ENCODE data around the gene SEC16A. TPM values are rescaled to one million over a fixed set of nuclear protein-coding genes. Genes with fewer than 3 reads are reported as not detected.
A peak's percentile ranks its signal among the peaks of the same experiment; 100 is the strongest.

SEC16A gene
- total and polyA plus RNA-seq, 4 donors = 44.2 to 78.8 (median 46.7) TPM

DNA sequence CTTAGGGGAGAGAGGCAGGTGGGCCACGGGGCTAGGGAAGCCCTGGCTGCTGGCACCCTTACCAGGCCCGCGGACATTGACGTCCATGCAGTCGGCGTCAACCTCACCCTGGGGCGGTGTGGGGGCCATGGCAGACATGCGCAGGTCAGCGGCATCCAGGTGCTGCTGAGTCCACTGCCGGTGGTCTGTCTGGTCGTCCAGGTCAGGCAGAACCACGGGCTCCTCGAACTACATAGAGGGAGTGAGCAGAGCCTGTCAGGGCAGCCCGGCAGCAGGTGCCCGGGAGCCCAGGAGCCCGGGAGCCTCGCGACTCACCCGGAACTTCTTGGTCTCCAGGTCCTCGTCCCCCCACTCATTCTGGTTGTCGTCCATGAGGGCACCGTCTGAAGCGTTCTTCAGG is 18.8 kb upstream of the SEC16A start:
- 95 to 97% methylated on average over 23 of the region's 23 CpGs for WGBS, 2 donors
- no peak for TF ChIP-seq CTCF (IDR thresholded peaks at IDR 0.05; ENCODE audit: control extremely low read depth, extremely low read depth)
- Histone ChIP-seq H3K4me1 (ENCODE audit: control insufficient read depth in 5 of 5, insufficient read depth in 5 of 5, low read length in 5 of 5) (peaks cover 0 to 1% (median 0%) of the 10 kb centered on the region in 5 donors), H3K27ac (ENCODE audit: low read depth in 1 of 2, low read length in 1 of 2) (no peak overlapping the region), H3K9me3 (ENCODE audit: control insufficient read depth in 4 of 4, insufficient read depth in 3 of 4, low read length in 3 of 4) (no peaks in the 10 kb centered on the region), H3K9ac (ENCODE audit: insufficient read depth in 1 of 2, low read length in 2 of 2) (no peak overlapping the region), H3K27me3 (ENCODE audit: control insufficient read depth in 3 of 3, insufficient read depth in 3 of 3, low read length in 2 of 3) (no peaks in the 10 kb centered on the region), H3K4me3 (no peak overlapping the region), H3K36me3 (ENCODE audit: control insufficient read depth in 4 of 4, insufficient read depth in 4 of 4, low read length in 4 of 4) (peaks cover 4 to 95% (median 20%) of the 10 kb centered on the region in 4 donors)
- ATAC-seq (ENCODE audit: insufficient read depth, low FRiP score) = no peak
- no peak for DNase-seq

DNA sequence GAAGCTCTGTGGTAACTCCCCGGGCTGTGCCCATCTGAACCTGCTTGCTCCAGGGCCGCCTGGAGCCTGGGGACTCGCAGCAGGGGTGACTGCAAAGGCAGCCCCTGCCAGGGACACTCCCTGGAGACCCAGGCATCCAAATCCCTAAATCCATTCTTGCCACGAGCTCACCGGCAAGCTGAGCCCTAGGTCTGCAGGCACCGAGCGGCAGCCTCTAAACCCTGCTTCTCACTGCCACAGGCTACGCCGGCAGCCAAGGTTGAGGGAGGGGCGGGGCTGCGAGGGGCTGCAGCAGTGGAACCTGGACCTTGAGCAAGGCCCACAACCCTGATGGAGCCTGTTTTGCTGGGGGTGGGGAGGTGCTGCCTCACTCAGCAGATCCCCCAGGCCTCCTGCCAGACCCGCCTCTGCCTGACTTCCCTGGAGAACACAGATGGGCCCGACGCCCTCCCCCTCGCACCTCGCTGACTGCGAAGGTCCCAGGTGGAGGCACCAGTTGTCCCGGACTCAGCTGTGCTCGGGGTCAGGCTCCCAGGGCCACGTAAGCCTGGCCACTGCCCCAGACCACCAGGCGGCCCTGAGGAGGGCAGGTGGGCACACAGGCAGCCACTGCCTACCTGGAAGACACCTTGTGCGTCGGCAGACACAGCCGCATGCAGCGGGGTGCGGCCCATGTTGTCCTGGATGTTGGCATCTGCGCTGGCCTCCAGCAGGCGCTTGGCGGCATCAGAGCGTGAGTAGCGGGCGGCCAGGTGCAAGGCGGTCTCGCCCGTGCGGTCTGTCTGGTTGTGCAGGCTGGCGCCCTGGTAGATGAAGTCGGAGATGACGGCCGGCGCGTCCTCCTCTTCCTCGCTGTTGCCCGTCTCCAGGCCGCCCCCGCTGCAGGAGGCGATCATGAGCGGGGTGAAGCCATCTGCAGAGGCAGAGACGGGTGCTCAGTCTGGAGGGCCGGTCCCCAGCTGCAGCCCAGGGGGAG is 17.4 kb upstream of the SEC16A start:
- ATAC-seq (ENCODE audit: insufficient read depth, low FRiP score) (no peak), DNase-seq (no peak)
- peaks cover 0 to 1% (median 0%) of the 10 kb centered on the region in 5 donors for H3K4me1 ChIP-seq (ENCODE audit: control insufficient read depth in 5 of 5, insufficient read depth in 5 of 5, low read length in 5 of 5)
- no peaks in the 10 kb centered on the region for H3K9me3 ChIP-seq (ENCODE audit: control insufficient read depth in 4 of 4, insufficient read depth in 3 of 4, low read length in 3 of 4)
- no peaks in the 10 kb centered on the region for H3K27me3 ChIP-seq (ENCODE audit: control insufficient read depth in 3 of 3, insufficient read depth in 3 of 3, low read length in 2 of 3)
- H3K36me3 ChIP-seq (ENCODE audit: control insufficient read depth in 4 of 4, insufficient read depth in 4 of 4, low read length in 4 of 4) = peaks cover 2 to 93% (median 21%) of the 10 kb centered on the region in 4 donors
- no peak for TF ChIP-seq CTCF (IDR thresholded peaks at IDR 0.05; ENCODE audit: control extremely low read depth, extremely low read depth)
- no peak overlapping the region for H3K9ac ChIP-seq (ENCODE audit: insufficient read depth in 1 of 2, low read length in 2 of 2)
- WGBS, 2 donors = 95 to 96% methylated on average over 49 to 50 of the region's 50 CpGs
- H3K27ac ChIP-seq (ENCODE audit: low read depth in 1 of 2, low read length in 1 of 2) = peak overlapping the region in 1 of 2 donors; percentile 12
- no peak overlapping the region for H3K4me3 ChIP-seq

- Histone ChIP-seq H3K4me3 (no peak overlapping the region), H3K9ac (ENCODE audit: insufficient read depth in 1 of 2, low read length in 2 of 2) (no peak overlapping the region), H3K27ac (ENCODE audit: low read depth in 1 of 2, low read length in 1 of 2) (no peak overlapping the region), H3K27me3 (ENCODE audit: control insufficient read depth in 3 of 3, insufficient read depth in 3 of 3, low read length in 2 of 3) (no peaks in the 10 kb centered on the region), H3K4me1 (ENCODE audit: control insufficient read depth in 5 of 5, insufficient read depth in 5 of 5, low read length in 5 of 5) (no peaks in the 10 kb centered on the region), H3K36me3 (ENCODE audit: control insufficient read depth in 4 of 4, insufficient read depth in 4 of 4, low read length in 4 of 4) (peaks cover 2 to 89% (median 21%) of the 10 kb centered on the region in 4 donors), H3K9me3 (ENCODE audit: control insufficient read depth in 4 of 4, insufficient read depth in 3 of 4, low read length in 3 of 4) (no peaks in the 10 kb centered on the region)
- 91 to 92% methylated on average over 46 of the region's 46 CpGs for WGBS, 2 donors
- ATAC-seq (ENCODE audit: insufficient read depth, low FRiP score) (no peak), DNase-seq (no peak)
- no peak for TF ChIP-seq CTCF (IDR thresholded peaks at IDR 0.05; ENCODE audit: control extremely low read depth, extremely low read depth)
Observed at GRCh38 chr9:136499071-136499934, 16.5 kb upstream of the SEC16A start.

All from lung (tissue), 12 donors.